IMR-90 (cell line): ENCODE results near the gene SLC9B2. TPM values are rescaled to one million over a fixed set of nuclear protein-coding genes. Genes with fewer than 3 reads are reported as not detected.

ENCODE experiments used
- ATAC-seq: fragments of 200-7000 bp; cut with Tn5 transposase; 2 replicates; pipeline ENCODE4 v1.9.1; 2020; ENCODE audit warnings: low read depth, mild to moderate bottlenecking, moderate library complexity
- BruUV-seq: library from RNA; stranded (reverse); fragments of 400-500 nt; replicated peaks from 2 replicates; lab custom pipeline; 2021; lab: Mats Ljungman, UMichigan
- CTCF ChIA-PET: fragments of 300-600 bp; formaldehyde crosslinking; extraction: SDS; loops from one replicate; lab custom pipeline; 2021; ENCODE audit warnings: antibody characterized with exemption; lab: Yijun Ruan, JAX
- POLR2A ChIA-PET: fragments of 300-600 bp; sonication (Branson Sonifier 250); formaldehyde crosslinking; loops from one replicate; lab custom pipeline; 2022; ENCODE audit warnings: antibody characterized with exemption; ENCODE audit not compliant: unreplicated experiment; lab: Charles Lee
- DNase-seq: peaks from one replicate; pipeline ENCODE4 v3.0.0; 2013
- H2AFZ ChIP-seq: replicated peaks from 2 replicates; pipeline ENCODE3; 2013; ENCODE audit warnings: low read length, mild to moderate bottlenecking; ENCODE audit not compliant: poor library complexity
- H2AK5ac ChIP-seq: 2 replicates; pipeline ENCODE4 v1.6.1; 2013; ENCODE audit warnings: low read depth, low read length, inconsistent platforms
- H2AK9ac ChIP-seq: replicated peaks from 2 replicates; pipeline ENCODE3; 2013; ENCODE audit warnings: mild to moderate bottlenecking, low read depth, low read length, moderate library complexity; ENCODE audit not compliant: poor library complexity
- H2BK120ac ChIP-seq: 2 replicates; pipeline ENCODE4 v1.6.1; 2013; ENCODE audit warnings: low read depth, low read length, inconsistent platforms
- H2BK15ac ChIP-seq: 3 replicates; pipeline ENCODE4 v1.6.1; 2013; ENCODE audit warnings: low read depth, low read length, inconsistent platforms
- H2BK20ac ChIP-seq: 2 replicates; pipeline ENCODE4 v1.6.1; 2013; ENCODE audit warnings: low read depth, mild to moderate bottlenecking, inconsistent platforms, low read length, moderate library complexity
- H2BK5ac ChIP-seq: 2 replicates; pipeline ENCODE4 v1.6.1; 2013; ENCODE audit warnings: mild to moderate bottlenecking, low read depth, low read length, inconsistent platforms; ENCODE audit not compliant: poor library complexity, severe bottlenecking
- H3K14ac ChIP-seq: replicated peaks from 2 replicates; pipeline ENCODE4 v1.6.1; 2013; ENCODE audit warnings: low read depth, low read length, inconsistent platforms
- H3K18ac ChIP-seq: 2 replicates; pipeline ENCODE4 v1.6.1; 2013; ENCODE audit warnings: low read depth, low read length, control low read depth
- H3K23ac ChIP-seq: 2 replicates; pipeline ENCODE4 v1.6.1; 2013; ENCODE audit warnings: low read depth, low read length, inconsistent platforms
- H3K27ac ChIP-seq: 2 replicates; pipeline ENCODE4 v1.5.1; 2013; ENCODE audit warnings: mild to moderate bottlenecking, control low read depth, low read length; ENCODE audit not compliant: insufficient read depth
- H3K27me3 ChIP-seq: 2 replicates; pipeline ENCODE4 v1.6.1; 2013; ENCODE audit warnings: low read length; ENCODE audit not compliant: control insufficient read depth, insufficient read depth
- H3K36me3 ChIP-seq: 2 replicates; pipeline ENCODE4 v1.6.1; 2013; ENCODE audit warnings: low read length, mixed read lengths; ENCODE audit not compliant: control insufficient read depth, insufficient read depth
- H3K4ac ChIP-seq: 2 replicates; pipeline ENCODE4 v1.6.1; 2013; ENCODE audit warnings: low read depth, low read length, inconsistent platforms
- H3K4me1 ChIP-seq: 2 replicates; pipeline ENCODE4 v1.6.1; 2013; ENCODE audit warnings: low read length, mixed read lengths; ENCODE audit not compliant: control insufficient read depth, insufficient read depth
- H3K4me2 ChIP-seq: 2 replicates; pipeline ENCODE4 v1.6.1; 2013; ENCODE audit warnings: low read depth, mild to moderate bottlenecking, control low read depth, low read length, moderate library complexity
- H3K4me3 ChIP-seq: 2 replicates; pipeline ENCODE4 v1.5.1; 2013; ENCODE audit warnings: low read depth, mild to moderate bottlenecking, control low read depth, low read length, moderate library complexity; ENCODE audit not compliant: insufficient read depth
- H3K56ac ChIP-seq: 2 replicates; pipeline ENCODE4 v1.6.1; 2013; ENCODE audit warnings: low read length, inconsistent platforms; ENCODE audit not compliant: insufficient read depth; ENCODE audit errors: extremely low read depth
- H3K79me1 ChIP-seq, 2 experiments: 2 replicates each; pipeline ENCODE4 v1.6.1; 2013; ENCODE audit warnings: low read length in 2 of 2, inconsistent platforms in 1 of 2, low read depth in 1 of 2
- H3K9ac ChIP-seq: 2 replicates; pipeline ENCODE4 v1.6.1; 2013; ENCODE audit warnings: low read depth, low read length, control low read depth
- H3K9me1 ChIP-seq: 2 replicates; pipeline ENCODE4 v1.6.1; 2013; ENCODE audit warnings: low read length, inconsistent platforms; ENCODE audit not compliant: insufficient read depth
- H3K9me3 ChIP-seq: 2 replicates; pipeline ENCODE4 v1.6.1; 2013; ENCODE audit warnings: low read length; ENCODE audit not compliant: control insufficient read depth, insufficient read depth
- H4K20me1 ChIP-seq: 2 replicates; pipeline ENCODE4 v1.6.1; 2013; ENCODE audit warnings: low read length, inconsistent platforms; ENCODE audit not compliant: insufficient read depth
- H4K5ac ChIP-seq: 2 replicates; pipeline ENCODE4 v1.6.1; 2013; ENCODE audit warnings: mild to moderate bottlenecking, low read depth, low read length, control low read depth
- H4K8ac ChIP-seq, 2 experiments: 2 replicates each; pipeline ENCODE4 v1.6.1; 2013; ENCODE audit warnings: low read depth in 2 of 2, low read length in 2 of 2, control low read depth in 1 of 2, inconsistent platforms in 1 of 2
- H4K91ac ChIP-seq: 2 replicates; pipeline ENCODE4 v1.6.1; 2013; ENCODE audit warnings: low read depth, low read length, inconsistent platforms; ENCODE audit not compliant: insufficient read depth
- CHD1 ChIP-seq: IDR thresholded peaks from 2 replicates; pipeline ENCODE4 v1.6.1; 2012; ENCODE audit warnings: low read depth, low read length, improper control_type of control experiment
- MAFK ChIP-seq: IDR thresholded peaks from 2 replicates; pipeline ENCODE4 v1.6.1; 2012; ENCODE audit warnings: low read depth, low read length, improper control_type of control experiment
- NFE2L2 ChIP-seq: fragments of 150-350 bp; IDR thresholded peaks from 2 replicates; pipeline ENCODE4 v1.6.1; 2016; ENCODE audit warnings: low read depth, mild to moderate bottlenecking, low read length
- POLR2A ChIP-seq: IDR thresholded peaks from 2 replicates; pipeline ENCODE4 v1.6.1; 2012; ENCODE audit warnings: mild to moderate bottlenecking, low read depth, low read length
- RAD21 ChIP-seq: IDR thresholded peaks from 2 replicates; pipeline ENCODE4 v1.6.1; 2012; ENCODE audit warnings: low read length, improper control_type of control experiment
- SMC3 ChIP-seq: fragments of 150-350 bp; IDR thresholded peaks from 2 replicates; pipeline ENCODE4 v1.6.1; 2016; ENCODE audit warnings: low read depth, mild to moderate bottlenecking, antibody characterized with exemption, low read length, moderate library complexity
- WGBS, 2 experiments: methylation state at CpG; one replicate each; pipeline versions ENCODE4 v1.1.5 to v1.1.7; 2013; ENCODE audit warnings: missing lambda C conversion rate in 2 of 2; ENCODE audit not compliant: insufficient read length in 1 of 2; ENCODE audit errors: extremely low coverage in 2 of 2; 5-methylcytosine and 5-hydroxymethylcytosine counted together
- dilution Hi-C: fragments of 300-500 bp; cut with HindIII; formaldehyde crosslinking; loops from one replicate; pipeline ENCODE4 v1.14.3; 2018; ENCODE audit warnings: low sequenced_read_pairs; ENCODE audit not compliant: unreplicated experiment
- in situ Hi-C: fragments of 300-500 bp; cut with MboI; formaldehyde crosslinking; loops from 3 replicates; pipeline ENCODE4 v1.14.3; 2019; ENCODE audit warnings: low sequenced_read_pairs, inconsistent platforms, mixed read lengths
- intact Hi-C: fragments of 100-400 bp; cut with micrococcal nuclease; formaldehyde crosslinking; loops from 2 replicates; pipeline ENCODE4 v1.10.0; 2022
- polyA plus RNA-seq, 3 experiments: library from polyadenylated mRNA; depleted of rRNA; stranded (reverse); fragments of >200 nt; gene quantifications; 2 replicates each; pipeline ENCODE4 v1.2.3, GENCODE V29; 2012; ENCODE audit warnings: low replicate concordance in 1 of 3
- total RNA-seq: library from RNA; depleted of rRNA; stranded (reverse); fragments of >200 nt; gene quantifications from 2 replicates; pipeline ENCODE4 v1.2.3, GENCODE V29; 2012; rRNA removed
- TF ChIP-seq, protein P1 (sequence below): fragments of 150-350 bp; IDR thresholded peaks from 2 replicates; pipeline ENCODE4 v1.6.1; 2017; ENCODE audit warnings: mild to moderate bottlenecking, antibody characterized with exemption, low read length, low read depth

SLC9B2 gene
- total and polyA plus RNA-seq, 2 of the 4 experiments (the other 2 are of a cell fraction), result 5.7 to 9.0 TPM

DNA sequence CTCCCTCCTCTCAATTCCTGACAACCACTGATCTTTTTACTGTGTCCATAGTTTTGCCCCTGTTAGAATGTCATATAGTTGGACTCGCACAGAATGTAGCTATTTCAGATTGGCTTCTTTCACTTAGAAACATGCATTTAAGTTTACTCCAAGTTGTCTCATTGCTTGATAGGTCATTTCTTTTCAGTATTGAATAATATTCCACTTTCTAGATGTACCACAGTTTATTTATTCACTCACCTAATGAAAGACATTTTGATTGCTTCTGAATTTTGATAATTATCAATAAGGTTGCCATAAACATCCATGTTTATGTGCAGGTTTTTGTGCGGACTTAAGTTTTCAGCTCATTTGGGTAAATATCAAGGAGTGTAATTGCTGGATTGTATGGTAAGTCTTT lies 95.6 kb downstream of the SLC9B2 start:
- no peak overlapping the region for H3K23ac ChIP-seq
- TF ChIP-seq, protein P1, sequence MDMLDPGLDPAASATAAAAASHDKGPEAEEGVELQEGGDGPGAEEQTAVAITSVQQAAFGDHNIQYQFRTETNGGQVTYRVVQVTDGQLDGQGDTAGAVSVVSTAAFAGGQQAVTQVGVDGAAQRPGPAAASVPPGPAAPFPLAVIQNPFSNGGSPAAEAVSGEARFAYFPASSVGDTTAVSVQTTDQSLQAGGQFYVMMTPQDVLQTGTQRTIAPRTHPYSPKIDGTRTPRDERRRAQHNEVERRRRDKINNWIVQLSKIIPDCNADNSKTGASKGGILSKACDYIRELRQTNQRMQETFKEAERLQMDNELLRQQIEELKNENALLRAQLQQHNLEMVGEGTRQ, result no peak
- TF ChIP-seq CHD1 (no peak), SMC3 (no peak), NFE2L2 (no peak), RAD21 (no peak), MAFK (no peak), POLR2A (no peak)
- H3K9ac ChIP-seq, result no peak overlapping the region
- no peak overlapping the region for H2BK15ac ChIP-seq
- no peak overlapping the region for H3K14ac ChIP-seq
- ATAC-seq (no peak), DNase-seq (no peak)
- CTCF ChIA-PET, result no interaction called here
- in situ Hi-C loops (no loop called here), dilution Hi-C loops (no loop called here), intact Hi-C loops (no loop called here)
- POLR2A ChIA-PET, result no interaction called here
- no peaks in the 10 kb centered on the region for H4K20me1 ChIP-seq
- no CpG with 5 or more reads among the region's 2 CpGs for WGBS, 2 experiments
- H2BK20ac ChIP-seq, result no peak overlapping the region
- no peak overlapping the region for H4K91ac ChIP-seq
- no peak overlapping the region for H3K18ac ChIP-seq
- H3K36me3 ChIP-seq, result no peaks in the 10 kb centered on the region
- no peak overlapping the region for H3K4me3 ChIP-seq
- BruUV-seq, result no TSS peak
- no peaks in the 10 kb centered on the region for H3K4me1 ChIP-seq
- H3K4ac ChIP-seq, result no peak overlapping the region
- no peak overlapping the region for H2AFZ ChIP-seq
- H3K56ac ChIP-seq, result no peak overlapping the region
- H3K27me3 ChIP-seq, result no peaks in the 10 kb centered on the region
- H3K79me1 ChIP-seq, result no peaks in the 10 kb centered on the region
- H2AK9ac ChIP-seq, result no peak overlapping the region
- no peak overlapping the region for H3K27ac ChIP-seq
- H2AK5ac ChIP-seq, result no peak overlapping the region
- H2BK120ac ChIP-seq, result no peak overlapping the region
- H3K4me2 ChIP-seq, result no peak overlapping the region
- H3K9me3 ChIP-seq, result no peaks in the 10 kb centered on the region
- H4K8ac ChIP-seq, result no peak overlapping the region
- no peaks in the 10 kb centered on the region for H3K9me1 ChIP-seq
- H2BK5ac ChIP-seq, result no peak overlapping the region
- no peak overlapping the region for H4K5ac ChIP-seq

Other genes with a start within 250 kb of the SLC9B2 start
- 387 and 407 TPM in 2 replicates for gene UBE2D3, start 249.2 kb downstream of the SLC9B2 start, total RNA-seq
- 233 and 259 TPM in 2 replicates for gene UBE2D3, start 249.2 kb downstream of the SLC9B2 start, polyA plus RNA-seq (2012; rRNA removed)
- 7.0 and 21.1 TPM in 2 replicates for gene CISD2, start 207.8 kb downstream of the SLC9B2 start, total RNA-seq
- 14.3 and 14.4 TPM in 2 replicates for gene CISD2, start 207.8 kb downstream of the SLC9B2 start, polyA plus RNA-seq (2012; rRNA removed)
- gene SLC9B1, start 57.1 kb downstream of the SLC9B2 start, total RNA-seq, result 0.18 and 0.28 TPM in 2 replicates
- gene SLC9B1, start 57.1 kb downstream of the SLC9B2 start, polyA plus RNA-seq (2012; rRNA removed), result 0.07 TPM in 1 of 2 replicates, not detected in the other
- 36.4 and 52.2 TPM in 2 replicates for gene BDH2, start 23.1 kb upstream of the SLC9B2 start, total RNA-seq
- 38.8 and 49.7 TPM in 2 replicates for gene BDH2, start 23.1 kb upstream of the SLC9B2 start, polyA plus RNA-seq (2012; rRNA removed)
- gene CENPE, start 121.6 kb upstream of the SLC9B2 start, total RNA-seq, result 14.5 and 34.2 TPM in 2 replicates
- 3.2 and 3.7 TPM in 2 replicates for gene CENPE, start 121.6 kb upstream of the SLC9B2 start, polyA plus RNA-seq (2012; rRNA removed)